Measurements from ENCODE around the gene TARS1. TPM values are rescaled to one million over a fixed set of nuclear protein-coding genes. Genes with fewer than 3 reads are reported as not detected.

TARS1 gene
- total and polyA plus RNA-seq, 2 donors from 2014 or later: 66.0 to 99.5 TPM

DNA sequence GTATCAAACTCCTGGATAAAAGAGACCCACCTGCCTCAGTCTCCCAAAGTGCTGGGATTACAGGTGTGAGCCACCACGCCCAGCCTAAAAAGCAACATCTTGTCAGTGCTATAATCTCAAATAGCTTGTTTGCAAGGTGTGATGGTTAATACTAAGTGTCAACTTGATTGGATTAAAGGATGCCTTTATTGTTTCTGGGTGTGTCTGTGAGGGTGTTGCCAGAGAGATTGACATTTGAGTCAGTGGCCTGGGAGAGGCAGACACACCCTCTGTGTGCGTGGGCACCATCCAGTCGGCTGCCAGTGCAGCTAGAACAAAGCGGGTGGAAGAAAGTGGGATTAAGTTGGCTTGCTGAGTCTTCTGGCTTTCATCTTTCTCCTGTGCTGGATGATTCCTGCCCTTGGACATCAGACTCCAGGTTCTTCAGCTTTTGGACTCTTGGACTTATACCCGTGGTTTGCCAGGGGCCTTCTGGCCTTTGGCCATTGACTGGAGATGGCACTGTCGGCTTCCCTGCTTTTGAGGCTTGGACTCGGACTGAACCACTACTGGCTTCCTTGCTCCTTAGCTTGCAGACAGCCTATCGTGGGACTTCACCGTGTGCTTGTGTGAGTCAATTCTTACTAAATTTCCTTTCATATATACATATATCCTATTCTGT, 28.1 kb downstream of the TARS1 start:
- H3K9me3 ChIP-seq (ENCODE audit: control insufficient read depth in 2 of 3, insufficient read depth in 1 of 3, low read length in 3 of 3): no peaks in the 10 kb centered on the region
- DNase-seq (no peak), FAIRE-seq (no peak)
- intact Hi-C loops (cut with DNase I): no loop called here
- peaks cover 6 to 30% (median 23%) of the 10 kb centered on the region in 3 donors for H3K36me3 ChIP-seq (ENCODE audit: control insufficient read depth in 2 of 3, insufficient read depth in 3 of 3, low read length in 3 of 3)
- no peak overlapping the region for H3K9ac ChIP-seq (ENCODE audit: low read length in 3 of 3)
- no peak for TF ChIP-seq CTCF (IDR thresholded peaks at IDR 0.05; ENCODE audit: borderline replicate concordance, extremely low read depth, insufficient read depth)
- H3K27ac ChIP-seq (ENCODE audit: low read depth in 2 of 2, low read length in 2 of 2): no peak overlapping the region
- no peaks in the 10 kb centered on the region for H3K4me1 ChIP-seq (ENCODE audit: control insufficient read depth in 2 of 3, insufficient read depth in 2 of 3, low read depth in 1 of 3, low read length in 3 of 3)
- H3K27me3 ChIP-seq (ENCODE audit: control insufficient read depth, insufficient read depth, low read length): no peaks in the 10 kb centered on the region
- H3K4me3 ChIP-seq (ENCODE audit: low read length in 3 of 3): no peak overlapping the region

DNA sequence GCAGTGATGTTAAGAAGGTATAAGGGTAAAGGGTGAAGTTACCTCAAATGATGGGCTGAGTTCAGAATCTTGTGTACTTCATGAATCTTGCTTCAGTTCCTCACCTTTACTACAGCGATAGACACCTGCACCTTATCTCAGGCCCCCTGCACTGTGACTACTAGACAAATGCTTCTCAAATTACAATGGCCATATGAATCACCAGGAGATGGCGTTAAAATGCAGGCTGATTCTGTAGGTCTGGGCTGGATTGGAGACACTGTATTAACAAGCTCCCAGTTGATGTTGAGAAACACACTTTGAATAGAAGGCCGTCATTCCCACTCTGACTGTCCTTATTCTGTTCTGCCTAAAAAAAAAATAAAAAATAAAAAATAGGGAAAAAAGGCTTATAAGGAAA, 29.8 kb downstream of the TARS1 start:
- intact Hi-C loops (cut with DNase I): no loop called here
- DNase-seq (peak in 3 of 5 donors; percentile 41 to 65 (median 50)), FAIRE-seq (no peak)
- no peak overlapping the region for H3K9ac ChIP-seq (ENCODE audit: low read length in 3 of 3)
- H3K27ac ChIP-seq (ENCODE audit: low read depth in 2 of 2, low read length in 2 of 2): no peak overlapping the region
- no peaks in the 10 kb centered on the region for H3K4me1 ChIP-seq (ENCODE audit: control insufficient read depth in 2 of 3, insufficient read depth in 2 of 3, low read depth in 1 of 3, low read length in 3 of 3)
- H3K27me3 ChIP-seq (ENCODE audit: control insufficient read depth, insufficient read depth, low read length): no peaks in the 10 kb centered on the region
- H3K4me3 ChIP-seq (ENCODE audit: low read length in 3 of 3): no peak overlapping the region
- peak; percentile 38 for TF ChIP-seq CTCF (IDR thresholded peaks at IDR 0.05; ENCODE audit: borderline replicate concordance, extremely low read depth, insufficient read depth)
- no peaks in the 10 kb centered on the region for H3K9me3 ChIP-seq (ENCODE audit: control insufficient read depth in 2 of 3, insufficient read depth in 1 of 3, low read length in 3 of 3)
- H3K36me3 ChIP-seq (ENCODE audit: control insufficient read depth in 2 of 3, insufficient read depth in 3 of 3, low read length in 3 of 3): peaks cover 2 to 22% (median 22%) of the 10 kb centered on the region in 3 donors

- TF ChIP-seq CTCF (IDR thresholded peaks at IDR 0.05; ENCODE audit: borderline replicate concordance, extremely low read depth, insufficient read depth): no peak
- Histone ChIP-seq H3K27ac (ENCODE audit: low read depth in 2 of 2, low read length in 2 of 2) (no peak overlapping the region), H3K36me3 (ENCODE audit: control insufficient read depth in 2 of 3, insufficient read depth in 3 of 3, low read length in 3 of 3) (peaks cover 2 to 10% (median 9%) of the 10 kb centered on the region in 3 donors), H3K4me3 (ENCODE audit: low read length in 3 of 3) (no peak overlapping the region), H3K9ac (ENCODE audit: low read length in 3 of 3) (no peak overlapping the region), H3K4me1 (ENCODE audit: control insufficient read depth in 2 of 3, insufficient read depth in 2 of 3, low read depth in 1 of 3, low read length in 3 of 3) (no peaks in the 10 kb centered on the region), H3K9me3 (ENCODE audit: control insufficient read depth in 2 of 3, insufficient read depth in 1 of 3, low read length in 3 of 3) (no peaks in the 10 kb centered on the region), H3K27me3 (ENCODE audit: control insufficient read depth, insufficient read depth, low read length) (no peaks in the 10 kb centered on the region)
- DNase-seq (no peak), FAIRE-seq (no peak)
- intact Hi-C loops (cut with DNase I): no loop called here
Observed at GRCh38 chr5:33472805-33473409, 32.1 kb downstream of the TARS1 start.
